HepG2 (cell line): ENCODE results near the gene ATP2B2. TPM values are rescaled to one million over a fixed set of nuclear protein-coding genes. Genes with fewer than 3 reads are reported as not detected.

ENCODE experiments used
- ATAC-seq: fragments of 200-7000 bp; cut with Tn5 transposase; 3 replicates; pipeline ENCODE4 v1.9.1; 2020; ENCODE audit warnings: mild to moderate bottlenecking, moderate library complexity
- BruUV-seq: library from RNA; stranded (reverse); fragments of 400-500 nt; replicated peaks from 2 replicates; lab custom pipeline; 2021; lab: Mats Ljungman, UMichigan
- CTCF ChIA-PET: fragments of 300-600 bp; formaldehyde crosslinking; extraction: SDS; loops from one replicate; lab custom pipeline; 2021; ENCODE audit warnings: low total read pairs, inconsistent platforms, low intra/inter-chr PET ratio; lab: Yijun Ruan, JAX
- POLR2A ChIA-PET: fragments of 350-600 bp; sonication (Branson Sonifier 250); formaldehyde crosslinking; loops from one replicate; lab custom pipeline; 2020; ENCODE audit warnings: antibody characterized with exemption, inconsistent platforms; lab: Yijun Ruan, JAX
- DNase-seq: peaks from one replicate; pipeline ENCODE4 v3.0.0-alpha.2; 2015; ENCODE audit warnings: low spot score
- FAIRE-seq: peaks from 3 replicates; lab custom pipeline; 2011; peaks lifted over from hg19 to GRCh38; lab: Jason Lieb, UNC
- H2AFZ ChIP-seq: one replicate; pipeline ENCODE4 v1.6.1; 2011; ENCODE audit warnings: low read length, inconsistent platforms
- H3K27ac ChIP-seq: fragments of 300-600 bp; 3 replicates; pipeline ENCODE4 v1.8.0; 2011; ENCODE audit warnings: mixed run types, mild to moderate bottlenecking, mixed read lengths, low read length, inconsistent platforms; ENCODE audit not compliant: insufficient read depth; ENCODE audit errors: extremely low read length
- H3K27me3 ChIP-seq, 2 experiments: fragments of 200-600 bp in 1 of 2; 2 replicates in 1 of 2; 3 replicates in 1 of 2; pipeline versions ENCODE4 v1.6.0 to v1.8.0; 2011; ENCODE audit warnings: low read length in 2 of 2, mild to moderate bottlenecking in 2 of 2, moderate library complexity in 2 of 2, inconsistent platforms in 1 of 2; ENCODE audit not compliant: insufficient read depth in 2 of 2, control insufficient read depth in 1 of 2
- H3K36me3 ChIP-seq, 2 experiments: fragments of 200-600 bp in 1 of 2; replicated peaks in 1 of 2; 2 replicates in 1 of 2; 3 replicates in 1 of 2; pipeline versions ENCODE4 v1.5.1 to v1.8.0; 2011; ENCODE audit warnings: low read length in 2 of 2, inconsistent platforms in 1 of 2; ENCODE audit not compliant: insufficient read depth in 2 of 2, control insufficient read depth in 1 of 2
- H3K4me1 ChIP-seq: 2 replicates; pipeline ENCODE4 v1.5.1; 2012; ENCODE audit warnings: low read length, inconsistent platforms; ENCODE audit not compliant: insufficient read depth
- H3K4me2 ChIP-seq: 2 replicates; pipeline ENCODE4 v1.6.0; 2011; ENCODE audit warnings: low read depth, low read length, inconsistent platforms
- H3K4me3 ChIP-seq, 3 experiments: fragments of 200-600 bp in 1 of 3; sonication (generic), shearing (Covaris generic) in 1 of 3; replicated peaks in 1 of 3; 2 replicates each; pipeline ENCODE4 v1.5.1; 2011 to 2016; ENCODE audit warnings: low read length in 3 of 3, inconsistent platforms in 2 of 3, low read depth in 2 of 3, mild to moderate bottlenecking in 2 of 3, control low read depth in 1 of 3, mixed read lengths in 1 of 3; ENCODE audit not compliant: insufficient read depth in 1 of 3
- H3K79me2 ChIP-seq: one replicate; pipeline ENCODE4 v1.6.1; 2011; ENCODE audit warnings: low read length, inconsistent platforms; ENCODE audit not compliant: insufficient read depth
- H3K9ac ChIP-seq: 2 replicates; pipeline ENCODE4 v1.6.0; 2011; ENCODE audit warnings: mild to moderate bottlenecking, low read depth, low read length, inconsistent platforms; ENCODE audit not compliant: insufficient read depth
- H3K9me3 ChIP-seq: 2 replicates; pipeline ENCODE4 v1.5.1; 2012; ENCODE audit warnings: mild to moderate bottlenecking, low read length
- H4K20me1 ChIP-seq: 2 replicates; pipeline ENCODE4 v1.6.0; 2011; ENCODE audit warnings: inconsistent platforms, mild to moderate bottlenecking, low read length, moderate library complexity; ENCODE audit not compliant: insufficient read depth
- ASH2L ChIP-seq: fragments of 300-600, 200-600 bp; sonication (generic); IDR thresholded peaks from 2 replicates; pipeline ENCODE4 v1.7.0; 2017; ENCODE audit warnings: low read depth, mild to moderate bottlenecking, moderate library complexity, mixed read lengths, low read length; ENCODE audit not compliant: insufficient read length
- CC2D1A ChIP-seq: sonication (generic); formaldehyde crosslinking; IDR thresholded peaks from 2 replicates; pipeline ENCODE4 v1.8.1; 2023; ENCODE audit warnings: mild to moderate bottlenecking, missing genetic modification reagents
- ELF1 ChIP-seq: sonication (generic); formaldehyde crosslinking; IDR thresholded peaks from 2 replicates; pipeline ENCODE4 v1.4.0; 2020; ENCODE audit warnings: missing genetic modification reagents
- FOXP1 ChIP-seq, 2 experiments: fragments of 450-650 bp in 1 of 2; IDR thresholded peaks; 2 replicates each; pipeline ENCODE4 v1.6.1; 2017 to 2018; ENCODE audit warnings: antibody characterized with exemption in 1 of 2
- GTF2F1 ChIP-seq: fragments of 150-350 bp; IDR thresholded peaks from 2 replicates; pipeline ENCODE4 v1.6.1; 2014; ENCODE audit warnings: low read length
- JUN ChIP-seq: sonication (generic); formaldehyde crosslinking; IDR thresholded peaks from 2 replicates; pipeline ENCODE4 v1.4.0; 2020; ENCODE audit warnings: mild to moderate bottlenecking, missing genetic modification reagents
- MTF2 ChIP-seq: sonication (generic); formaldehyde crosslinking; IDR thresholded peaks from 2 replicates; pipeline ENCODE4 v1.5.0; 2020; ENCODE audit warnings: missing genetic modification reagents, borderline replicate concordance
- NAIF1 ChIP-seq: sonication (generic); formaldehyde crosslinking; IDR thresholded peaks from 2 replicates; pipeline ENCODE4 v1.5.0; 2020; ENCODE audit warnings: mild to moderate bottlenecking, missing genetic modification reagents, borderline replicate concordance
- PHB2 ChIP-seq: fragments of 450-650 bp; IDR thresholded peaks from 2 replicates; pipeline ENCODE4 v1.6.1; 2018; ENCODE audit not compliant: partially characterized antibody
- XRCC5 ChIP-seq: fragments of 200-400 bp; formaldehyde crosslinking; optimal IDR thresholded peaks from 2 replicates; pipeline ENCODE3; 2017; ENCODE audit warnings: mild to moderate bottlenecking, low read length
- ZFAT ChIP-seq: sonication (generic); formaldehyde crosslinking; conservative IDR thresholded peaks from 2 replicates; pipeline ENCODE4 v1.8.1; 2023; ENCODE audit warnings: missing genetic modification reagents, inconsistent platforms
- ZFP62 ChIP-seq: sonication (generic); formaldehyde crosslinking; IDR thresholded peaks from 2 replicates; pipeline ENCODE4 v1.4.0; 2020; ENCODE audit warnings: missing genetic modification reagents
- ZMYM4 ChIP-seq: sonication (generic); formaldehyde crosslinking; IDR thresholded peaks from 2 replicates; pipeline ENCODE4 v1.8.1; 2023; ENCODE audit warnings: mild to moderate bottlenecking, missing genetic modification reagents
- ZNF121 ChIP-seq: sonication (generic); formaldehyde crosslinking; IDR thresholded peaks from 2 replicates; pipeline ENCODE4 v1.5.0; 2020; ENCODE audit warnings: mild to moderate bottlenecking, missing genetic modification reagents
- ZNF282 ChIP-seq: fragments of 450-650 bp; IDR thresholded peaks from 2 replicates; pipeline ENCODE4 v1.6.1; 2018; ENCODE audit not compliant: partially characterized antibody
- ZNF580 ChIP-seq: IDR thresholded peaks from 2 replicates; pipeline ENCODE4 v1.6.1; 2016; ENCODE audit warnings: low read depth, borderline replicate concordance
- ZNF672 ChIP-seq: sonication (generic); formaldehyde crosslinking; IDR thresholded peaks from 2 replicates; pipeline ENCODE4 v1.8.1; 2022; ENCODE audit warnings: missing genetic modification reagents
- ZNF782 ChIP-seq: sonication (generic); formaldehyde crosslinking; IDR thresholded peaks from 2 replicates; pipeline ENCODE4 v1.4.0; 2020; ENCODE audit warnings: missing genetic modification reagents, mild to moderate bottlenecking, borderline replicate concordance
- WGBS: methylation state at CpG from one replicate; pipeline ENCODE4 v1.1.6; 2017; ENCODE audit warnings: low lambda C conversion rate; 5-methylcytosine and 5-hydroxymethylcytosine counted together
- in situ Hi-C: cut with HindIII; loops from 2 replicates; pipeline ENCODE4 v1.10.0; 2017; ENCODE audit warnings: low pct_unique_long_range_greater_than_20kb; ENCODE audit not compliant: extremely low pct_ligation_motif_present
- intact Hi-C: fragments of 100-400 bp; cut with micrococcal nuclease; formaldehyde crosslinking; loops from one replicate; pipeline ENCODE4 v1.10.0; 2022; ENCODE audit not compliant: unreplicated experiment
- polyA plus RNA-seq, 8 experiments: library from polyadenylated mRNA; depleted of rRNA in 3 of 8; stranded (reverse) in 7 of 8; unstranded in 1 of 8; fragments of >200 nt; fragmentation: Illumina TruSeq in 4 of 8; extraction: Trizol in 4 of 8; gene quantifications; 2 replicates each; pipeline versions ENCODE4 v1.2.1 to v1.2.3, GENCODE V29; 2011 to 2016; ENCODE audit warnings: low read depth in 4 of 8, missing spikeins in 1 of 8, mixed read lengths in 1 of 8; ENCODE audit not compliant: insufficient read depth in 1 of 8
- total RNA-seq, 5 experiments: library from RNA; depleted of rRNA; stranded (reverse); fragments of >200 nt; fragmentation: Illumina TruSeq; extraction: Trizol; gene quantifications; 2 replicates each; pipeline ENCODE4 v1.2.3, GENCODE V29; 2016; ENCODE audit warnings: low read depth in 1 of 5

Gene ATP2B2
- total and polyA plus RNA-seq, 2 of the 13 experiments (the other 11 are each of a cell fraction or from before 2014, with no cell fraction given): 1.5 to 2.3 TPM

GRCh38 chr3:10435850-10436249 lies 69.5 kb downstream of the ATP2B2 start:
- CTCF ChIA-PET: no interaction called here
- intact Hi-C loops (no loop called here), in situ Hi-C loops (no loop called here)
- Histone ChIP-seq H3K9me3 (no peaks in the 10 kb centered on the region), H3K4me3 (no peak overlapping the region), H3K79me2 (no peaks in the 10 kb centered on the region), H3K27me3 (no peaks in the 10 kb centered on the region; a peak in 1 of 5 replicates), H3K4me2 (no peak overlapping the region), H3K4me1 (no peaks in the 10 kb centered on the region), H3K27ac (no peak overlapping the region), H4K20me1 (no peaks in the 10 kb centered on the region), H2AFZ (no peak overlapping the region), H3K36me3 (no peaks in the 10 kb centered on the region), H3K9ac (no peak overlapping the region)
- TF ChIP-seq ELF1 (CRISPR knock-in tag) (no peak), ZNF121 (CRISPR knock-in tag) (no peak), ZMYM4 (CRISPR knock-in tag) (no peak), JUN (CRISPR knock-in tag) (no peak), XRCC5 (no peak), GTF2F1 (no peak), PHB2 (no peak), ASH2L (no peak), FOXP1 (IDR thresholded peaks at IDR 0.05) (no peak), FOXP1 (CRISPR knock-in tag; IDR thresholded peaks at IDR 0.05) (no peak), ZNF782 (no peak)
- ATAC-seq (no peak), FAIRE-seq (no peak), DNase-seq (no peak)
- POLR2A ChIA-PET: no interaction called here
- no TSS peak for BruUV-seq
- WGBS: 69% methylated on average over 3 of the region's 3 CpGs

- DNase-seq (no peak), ATAC-seq (no peak), FAIRE-seq (no peak)
- H3K79me2 ChIP-seq: no peaks in the 10 kb centered on the region
- no peak overlapping the region for H2AFZ ChIP-seq
- WGBS: no CpG with 5 or more reads among the region's 9 CpGs
- H3K9me3 ChIP-seq: no peaks in the 10 kb centered on the region
- no peak overlapping the region for H3K27ac ChIP-seq
- CTCF ChIA-PET: no interaction called here
- H3K4me3 ChIP-seq: no peak overlapping the region
- POLR2A ChIA-PET: no interaction called here
- no peaks in the 10 kb centered on the region for H3K4me1 ChIP-seq
- no peaks in the 10 kb centered on the region for H3K27me3 ChIP-seq
- TF ChIP-seq ZNF282 (no peak), MTF2 (CRISPR knock-in tag) (no peak), ZNF580 (CRISPR knock-in tag) (no peak), ZFAT (CRISPR knock-in tag) (no peak), ZFP62 (CRISPR knock-in tag) (no peak), ZNF672 (CRISPR knock-in tag) (no peak), CC2D1A (CRISPR knock-in tag) (no peak), NAIF1 (CRISPR knock-in tag) (no peak)
- H3K36me3 ChIP-seq: no peaks in the 10 kb centered on the region
- no peaks in the 10 kb centered on the region for H4K20me1 ChIP-seq
- intact Hi-C loops (no loop called here), in situ Hi-C loops (no loop called here)
- no peak overlapping the region for H3K4me2 ChIP-seq
- H3K9ac ChIP-seq: no peak overlapping the region
- BruUV-seq: no TSS peak
Measured at GRCh38 chr3:10434938-10435336, 70.4 kb downstream of the ATP2B2 start.
